ENCODE data around the gene SLC25A34.

DNA sequence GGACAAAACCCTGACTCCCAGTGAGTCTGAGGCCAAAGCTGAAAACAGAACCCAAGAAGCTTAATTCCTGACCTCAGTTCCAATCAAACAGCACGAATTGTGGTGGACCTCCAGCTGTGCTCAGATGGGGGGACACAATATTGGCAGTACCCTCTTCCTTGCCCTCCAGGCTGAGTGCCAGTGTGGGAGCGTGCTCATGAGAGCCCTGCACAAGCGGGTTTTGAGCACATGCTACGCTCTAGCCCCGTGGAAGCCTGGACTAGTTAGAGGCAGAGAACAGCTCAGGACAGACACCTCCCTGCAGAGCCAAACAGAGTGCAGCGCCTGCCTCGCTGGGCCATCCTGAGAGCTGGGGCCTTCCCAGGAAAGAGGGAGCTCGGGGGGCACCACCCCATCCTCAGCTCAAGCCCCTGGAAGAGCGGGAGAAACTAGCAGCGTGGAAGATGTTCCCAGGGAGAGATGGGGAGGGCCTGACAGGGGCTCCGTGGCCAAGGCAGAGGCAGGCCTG is 2.8 kb upstream of the SLC25A34 start:
- no peak for TF ChIP-seq ZNF654 (tag by site-specific recombination; IDR thresholded peaks at IDR 0.05; ENCODE audit: low read depth)
- TF ChIP-seq, protein P1, sequence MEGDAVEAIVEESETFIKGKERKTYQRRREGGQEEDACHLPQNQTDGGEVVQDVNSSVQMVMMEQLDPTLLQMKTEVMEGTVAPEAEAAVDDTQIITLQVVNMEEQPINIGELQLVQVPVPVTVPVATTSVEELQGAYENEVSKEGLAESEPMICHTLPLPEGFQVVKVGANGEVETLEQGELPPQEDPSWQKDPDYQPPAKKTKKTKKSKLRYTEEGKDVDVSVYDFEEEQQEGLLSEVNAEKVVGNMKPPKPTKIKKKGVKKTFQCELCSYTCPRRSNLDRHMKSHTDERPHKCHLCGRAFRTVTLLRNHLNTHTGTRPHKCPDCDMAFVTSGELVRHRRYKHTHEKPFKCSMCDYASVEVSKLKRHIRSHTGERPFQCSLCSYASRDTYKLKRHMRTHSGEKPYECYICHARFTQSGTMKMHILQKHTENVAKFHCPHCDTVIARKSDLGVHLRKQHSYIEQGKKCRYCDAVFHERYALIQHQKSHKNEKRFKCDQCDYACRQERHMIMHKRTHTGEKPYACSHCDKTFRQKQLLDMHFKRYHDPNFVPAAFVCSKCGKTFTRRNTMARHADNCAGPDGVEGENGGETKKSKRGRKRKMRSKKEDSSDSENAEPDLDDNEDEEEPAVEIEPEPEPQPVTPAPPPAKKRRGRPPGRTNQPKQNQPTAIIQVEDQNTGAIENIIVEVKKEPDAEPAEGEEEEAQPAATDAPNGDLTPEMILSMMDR (tag by site-specific recombination; IDR thresholded peaks at IDR 0.05): no peak
- TF ChIP-seq, protein P2, sequence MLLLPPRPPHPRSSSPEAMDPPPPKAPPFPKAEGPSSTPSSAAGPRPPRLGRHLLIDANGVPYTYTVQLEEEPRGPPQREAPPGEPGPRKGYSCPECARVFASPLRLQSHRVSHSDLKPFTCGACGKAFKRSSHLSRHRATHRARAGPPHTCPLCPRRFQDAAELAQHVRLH (tag by site-specific recombination; IDR thresholded peaks at IDR 0.05): no peak
- TF ChIP-seq, protein P3, sequence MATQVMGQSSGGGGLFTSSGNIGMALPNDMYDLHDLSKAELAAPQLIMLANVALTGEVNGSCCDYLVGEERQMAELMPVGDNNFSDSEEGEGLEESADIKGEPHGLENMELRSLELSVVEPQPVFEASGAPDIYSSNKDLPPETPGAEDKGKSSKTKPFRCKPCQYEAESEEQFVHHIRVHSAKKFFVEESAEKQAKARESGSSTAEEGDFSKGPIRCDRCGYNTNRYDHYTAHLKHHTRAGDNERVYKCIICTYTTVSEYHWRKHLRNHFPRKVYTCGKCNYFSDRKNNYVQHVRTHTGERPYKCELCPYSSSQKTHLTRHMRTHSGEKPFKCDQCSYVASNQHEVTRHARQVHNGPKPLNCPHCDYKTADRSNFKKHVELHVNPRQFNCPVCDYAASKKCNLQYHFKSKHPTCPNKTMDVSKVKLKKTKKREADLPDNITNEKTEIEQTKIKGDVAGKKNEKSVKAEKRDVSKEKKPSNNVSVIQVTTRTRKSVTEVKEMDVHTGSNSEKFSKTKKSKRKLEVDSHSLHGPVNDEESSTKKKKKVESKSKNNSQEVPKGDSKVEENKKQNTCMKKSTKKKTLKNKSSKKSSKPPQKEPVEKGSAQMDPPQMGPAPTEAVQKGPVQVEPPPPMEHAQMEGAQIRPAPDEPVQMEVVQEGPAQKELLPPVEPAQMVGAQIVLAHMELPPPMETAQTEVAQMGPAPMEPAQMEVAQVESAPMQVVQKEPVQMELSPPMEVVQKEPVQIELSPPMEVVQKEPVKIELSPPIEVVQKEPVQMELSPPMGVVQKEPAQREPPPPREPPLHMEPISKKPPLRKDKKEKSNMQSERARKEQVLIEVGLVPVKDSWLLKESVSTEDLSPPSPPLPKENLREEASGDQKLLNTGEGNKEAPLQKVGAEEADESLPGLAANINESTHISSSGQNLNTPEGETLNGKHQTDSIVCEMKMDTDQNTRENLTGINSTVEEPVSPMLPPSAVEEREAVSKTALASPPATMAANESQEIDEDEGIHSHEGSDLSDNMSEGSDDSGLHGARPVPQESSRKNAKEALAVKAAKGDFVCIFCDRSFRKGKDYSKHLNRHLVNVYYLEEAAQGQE (tag by site-specific recombination; IDR thresholded peaks at IDR 0.05): no peak
- TF ChIP-seq, protein P4, sequence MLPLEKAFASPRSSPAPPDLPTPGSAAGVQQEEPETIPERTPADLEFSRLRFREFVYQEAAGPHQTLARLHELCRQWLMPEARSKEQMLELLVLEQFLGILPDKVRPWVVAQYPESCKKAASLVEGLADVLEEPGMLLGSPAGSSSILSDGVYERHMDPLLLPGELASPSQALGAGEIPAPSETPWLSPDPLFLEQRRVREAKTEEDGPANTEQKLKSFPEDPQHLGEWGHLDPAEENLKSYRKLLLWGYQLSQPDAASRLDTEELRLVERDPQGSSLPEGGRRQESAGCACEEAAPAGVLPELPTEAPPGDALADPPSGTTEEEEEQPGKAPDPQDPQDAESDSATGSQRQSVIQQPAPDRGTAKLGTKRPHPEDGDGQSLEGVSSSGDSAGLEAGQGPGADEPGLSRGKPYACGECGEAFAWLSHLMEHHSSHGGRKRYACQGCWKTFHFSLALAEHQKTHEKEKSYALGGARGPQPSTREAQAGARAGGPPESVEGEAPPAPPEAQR (tag by site-specific recombination; IDR thresholded peaks at IDR 0.05): no peak

Data from HEK293 (cell line).